NCI-H345 treated with DMSO at 0.1 percent for 48 hours (cell line): ENCODE measurements around the gene KLF2.

ENCODE experiments used
- DNase-seq: peaks from one replicate; lab custom pipeline; 2025; ENCODE audit not compliant: unreplicated experiment; lab: John Stamatoyannopoulos, UW

Gene KLF2

GRCh38 chr19:16306728-16307402, 17.8 kb upstream of the KLF2 start:
- DNase-seq: no peak

DNA sequence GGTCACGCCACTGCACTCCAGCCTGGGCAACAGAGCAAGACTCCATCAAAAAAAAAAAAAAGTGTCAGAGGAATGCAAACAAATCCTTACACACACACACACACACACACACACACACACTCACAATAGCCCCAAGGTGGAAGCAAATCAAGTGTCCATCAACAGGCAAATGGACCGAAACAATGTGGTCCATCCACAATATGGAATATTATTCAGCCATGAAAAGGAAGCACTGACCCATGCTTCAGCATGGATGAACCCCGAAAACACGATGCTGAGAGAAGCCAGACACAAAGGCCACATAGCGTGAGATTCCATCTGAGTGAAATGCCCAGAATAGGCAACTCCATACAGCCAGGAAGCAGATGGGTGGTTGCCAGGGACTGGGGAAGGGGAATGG, 16.5 kb upstream of the KLF2 start:
- no peak for DNase-seq

DNA sequence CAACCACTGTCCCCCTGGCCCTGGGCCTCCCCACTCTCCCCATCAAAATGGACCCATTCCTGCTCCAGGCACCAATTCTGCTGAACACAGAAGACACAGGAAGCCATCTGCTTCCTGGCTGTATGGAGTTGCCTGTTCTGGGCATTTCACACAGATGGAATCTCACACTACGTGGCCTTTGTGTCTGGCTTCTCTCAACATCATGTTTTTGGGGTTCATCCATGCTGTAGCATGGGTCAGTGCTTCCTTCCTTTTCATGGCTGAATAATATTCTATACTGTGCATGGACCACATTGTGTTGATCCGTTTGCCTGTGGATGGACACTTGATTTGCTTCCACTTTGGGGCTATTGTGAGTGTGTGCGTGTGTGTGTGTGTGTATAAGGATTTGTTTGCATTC, 15.0 kb upstream of the KLF2 start:
- DNase-seq: no peak

GRCh38 chr19:16315825-16316505, 8.7 kb upstream of the KLF2 start:
- no peak for DNase-seq

- no peak for DNase-seq
These were observed 8.1 kb upstream of the KLF2 start for GRCh38 chr19:16316506-16316882.

DNA sequence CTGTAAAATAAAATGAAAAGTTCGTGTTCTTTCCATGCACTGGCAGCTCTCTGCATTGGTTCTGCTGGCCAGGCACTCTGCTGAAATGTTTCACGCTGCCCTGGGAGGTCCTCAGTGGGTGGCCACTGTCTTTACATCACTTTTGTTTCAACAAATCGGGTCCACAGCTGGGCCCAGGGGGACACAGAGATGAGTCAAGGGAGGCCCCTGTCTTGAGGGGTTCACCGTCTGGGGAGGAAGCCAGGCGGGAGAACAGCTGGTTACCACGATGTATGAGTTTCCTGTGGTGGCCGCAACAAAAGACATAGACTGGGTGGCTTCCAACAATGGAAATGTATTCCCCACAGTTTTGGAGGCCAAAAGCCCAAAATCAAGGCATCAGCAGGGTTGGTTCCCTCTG, 5.1 kb upstream of the KLF2 start:
- no peak for DNase-seq

GRCh38 chr19:16320987-16321386, 3.6 kb upstream of the KLF2 start:
- DNase-seq: no peak

- no peak for DNase-seq
These were observed 518 bp downstream of the KLF2 start for GRCh38 chr19:16325161-16325527.

DNA sequence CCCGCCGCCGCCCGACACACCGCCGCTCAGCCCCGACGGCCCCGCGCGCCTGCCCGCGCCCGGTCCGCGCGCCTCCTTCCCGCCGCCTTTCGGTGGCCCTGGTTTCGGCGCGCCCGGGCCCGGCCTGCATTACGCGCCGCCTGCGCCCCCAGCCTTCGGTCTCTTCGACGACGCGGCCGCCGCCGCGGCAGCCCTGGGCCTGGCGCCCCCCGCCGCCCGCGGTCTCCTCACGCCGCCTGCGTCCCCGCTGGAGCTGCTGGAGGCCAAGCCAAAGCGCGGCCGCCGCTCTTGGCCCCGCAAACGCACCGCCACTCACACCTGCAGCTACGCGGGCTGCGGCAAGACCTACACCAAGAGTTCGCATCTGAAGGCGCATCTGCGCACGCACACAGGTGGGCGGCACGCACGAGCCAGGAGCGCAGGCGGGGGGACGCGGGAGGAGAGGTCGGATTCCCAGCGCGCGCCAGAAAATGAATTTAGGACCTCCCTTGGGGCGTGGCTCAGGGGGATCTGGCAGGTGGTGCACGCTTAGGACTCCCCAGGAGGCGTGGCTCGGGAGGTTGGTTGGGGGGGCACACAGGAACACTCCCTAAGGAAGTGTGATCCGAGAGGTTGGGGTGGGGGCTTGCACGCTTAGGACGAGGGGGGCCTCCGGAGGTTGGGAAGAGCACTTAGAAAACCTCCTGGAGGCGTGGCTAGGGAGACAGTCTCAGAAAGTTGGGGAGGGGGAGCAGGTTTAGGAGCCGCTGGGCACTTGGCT, 1.2 kb downstream of the KLF2 start:
- DNase-seq: peak; percentile 7

- no peak for DNase-seq
These were observed 2.0 kb downstream of the KLF2 start for GRCh38 chr19:16326401-16327168.

DNA sequence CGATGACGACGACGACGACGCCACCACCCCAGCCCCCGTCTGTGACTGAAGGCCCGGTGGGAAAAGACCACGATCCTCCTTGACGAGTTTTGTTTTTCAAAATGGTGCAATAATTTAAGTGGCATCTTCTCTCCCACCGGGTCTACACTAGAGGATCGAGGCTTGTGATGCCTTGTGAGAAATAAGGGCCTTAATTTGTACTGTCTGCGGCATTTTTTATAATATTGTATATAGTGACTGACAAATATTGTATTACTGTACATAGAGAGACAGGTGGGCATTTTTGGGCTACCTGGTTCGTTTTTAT, 2.5 kb downstream of the KLF2 start:
- DNase-seq: no peak

GRCh38 chr19:16327501-16327900, 2.9 kb downstream of the KLF2 start:
- no peak for DNase-seq

GRCh38 chr19:16327911-16328823, 3.5 kb downstream of the KLF2 start:
- DNase-seq: no peak

DNA sequence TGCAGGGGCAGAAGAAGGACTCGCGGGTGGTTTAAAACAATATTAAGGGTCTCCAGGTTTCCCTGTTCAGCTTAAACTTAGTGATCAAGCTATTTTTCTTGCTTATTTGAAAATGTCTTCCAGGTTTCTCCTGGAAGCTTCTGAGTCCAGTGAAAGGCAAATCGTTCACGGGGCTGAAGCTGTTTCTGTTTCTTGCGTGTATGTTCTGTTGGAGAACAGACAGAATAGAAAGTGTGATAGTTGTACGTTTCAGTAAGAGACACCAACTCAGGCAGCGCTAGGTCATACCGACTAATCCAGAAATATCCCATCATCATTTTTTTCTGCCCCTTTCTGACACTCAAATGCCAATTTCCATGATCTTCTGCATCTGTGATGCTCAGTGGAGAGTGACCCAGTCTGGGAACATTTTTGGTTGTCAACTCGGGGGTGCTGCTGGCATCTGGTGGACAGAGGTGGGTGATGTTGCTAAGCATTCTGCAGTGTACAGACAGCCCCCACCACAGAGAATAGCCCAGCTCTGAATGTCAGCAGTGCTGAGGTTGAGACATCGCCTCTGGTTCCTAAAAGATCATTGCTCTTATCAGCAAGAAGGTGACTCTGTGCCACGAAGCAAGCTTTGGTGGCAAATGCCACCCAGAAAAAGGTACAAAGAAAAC, 4.3 kb downstream of the KLF2 start:
- no peak for DNase-seq

- no peak for DNase-seq
These were observed 5.8 kb downstream of the KLF2 start for GRCh38 chr19:16330368-16330801.

DNA sequence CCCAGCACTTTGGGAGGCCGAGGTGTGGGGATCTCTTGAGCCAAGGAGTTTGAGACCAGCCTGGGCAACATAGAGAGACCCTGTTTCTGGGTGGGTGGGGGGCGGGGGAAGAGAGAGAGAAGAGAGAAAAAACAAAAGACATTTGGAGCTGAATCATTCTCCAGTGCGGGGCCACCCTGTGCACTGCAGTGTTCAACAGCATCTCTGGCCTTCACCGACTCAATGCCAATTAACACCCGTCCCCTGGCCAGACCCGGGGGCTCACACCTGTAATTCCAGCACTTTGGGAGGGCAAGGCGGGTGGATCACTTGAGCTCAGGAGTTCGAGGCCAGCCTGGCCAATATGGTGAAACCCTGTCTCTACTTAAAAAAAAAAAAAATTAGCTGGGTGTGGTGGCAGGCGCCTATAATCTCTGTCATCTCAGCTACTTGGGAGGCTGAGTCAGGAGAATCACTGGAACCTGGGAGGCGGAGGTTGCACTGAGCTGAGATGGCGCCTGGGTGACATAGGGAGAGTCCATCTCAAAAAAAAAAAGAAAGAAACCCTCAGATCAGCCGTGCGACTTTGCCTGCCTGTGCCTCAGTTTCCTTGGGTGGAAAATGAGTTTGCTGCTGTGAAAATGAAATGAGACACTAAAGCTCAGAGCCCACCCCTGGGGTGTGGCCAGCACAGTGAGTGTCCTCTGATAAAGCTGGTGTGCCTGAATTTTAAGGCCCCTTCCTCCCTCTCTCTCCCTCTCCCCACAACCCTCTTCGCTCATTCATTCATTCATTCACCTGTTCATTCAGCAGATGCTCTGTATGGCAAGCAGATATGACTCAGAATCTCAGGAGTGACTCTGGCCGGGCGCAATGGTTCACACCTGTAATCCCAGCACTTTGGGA, 6.4 kb downstream of the KLF2 start:
- no peak for DNase-seq

- DNase-seq: no peak
These were observed 8.5 kb downstream of the KLF2 start for GRCh38 chr19:16333001-16333586.

GRCh38 chr19:16334411-16334810, 9.8 kb downstream of the KLF2 start:
- no peak for DNase-seq

- no peak for DNase-seq
These were observed 10.6 kb downstream of the KLF2 start for GRCh38 chr19:16335226-16335625.
